ENCODE results near the gene WHRN. TPM values are rescaled to one million over a fixed set of nuclear protein-coding genes. Genes with fewer than 3 reads are reported as not detected.

The WHRN gene
- total RNA-seq, 4 donors from 2014 or later: 8.4 to 12.9 (median 11.0) TPM

GRCh38 chr9:114454652-114455051, 50.6 kb downstream of the WHRN start:
- H3K4me1 ChIP-seq: peaks cover 0 to 8% (median 0%) of the 10 kb centered on the region in 3 donors
- no peaks in the 10 kb centered on the region for H3K27me3 ChIP-seq
- WGBS, 2 donors (ENCODE audit: low coverage in 1 of 2): 0 to 17% methylated on average over 1 of the region's 1 CpG
- H3K36me3 ChIP-seq: no peaks in the 10 kb centered on the region
- no peak for ATAC-seq
- no peak overlapping the region for H3K27ac ChIP-seq
- no peaks in the 10 kb centered on the region for H3K9me3 ChIP-seq
- no peak overlapping the region for H3K4me3 ChIP-seq
- TF ChIP-seq CTCF (IDR thresholded peaks at IDR 0.05) (no peak), POLR2A (IDR thresholded peaks at IDR 0.05) (no peak), POLR2AphosphoS5 (IDR thresholded peaks at IDR 0.05) (no peak), EP300 (IDR thresholded peaks at IDR 0.05) (no peak)

DNA sequence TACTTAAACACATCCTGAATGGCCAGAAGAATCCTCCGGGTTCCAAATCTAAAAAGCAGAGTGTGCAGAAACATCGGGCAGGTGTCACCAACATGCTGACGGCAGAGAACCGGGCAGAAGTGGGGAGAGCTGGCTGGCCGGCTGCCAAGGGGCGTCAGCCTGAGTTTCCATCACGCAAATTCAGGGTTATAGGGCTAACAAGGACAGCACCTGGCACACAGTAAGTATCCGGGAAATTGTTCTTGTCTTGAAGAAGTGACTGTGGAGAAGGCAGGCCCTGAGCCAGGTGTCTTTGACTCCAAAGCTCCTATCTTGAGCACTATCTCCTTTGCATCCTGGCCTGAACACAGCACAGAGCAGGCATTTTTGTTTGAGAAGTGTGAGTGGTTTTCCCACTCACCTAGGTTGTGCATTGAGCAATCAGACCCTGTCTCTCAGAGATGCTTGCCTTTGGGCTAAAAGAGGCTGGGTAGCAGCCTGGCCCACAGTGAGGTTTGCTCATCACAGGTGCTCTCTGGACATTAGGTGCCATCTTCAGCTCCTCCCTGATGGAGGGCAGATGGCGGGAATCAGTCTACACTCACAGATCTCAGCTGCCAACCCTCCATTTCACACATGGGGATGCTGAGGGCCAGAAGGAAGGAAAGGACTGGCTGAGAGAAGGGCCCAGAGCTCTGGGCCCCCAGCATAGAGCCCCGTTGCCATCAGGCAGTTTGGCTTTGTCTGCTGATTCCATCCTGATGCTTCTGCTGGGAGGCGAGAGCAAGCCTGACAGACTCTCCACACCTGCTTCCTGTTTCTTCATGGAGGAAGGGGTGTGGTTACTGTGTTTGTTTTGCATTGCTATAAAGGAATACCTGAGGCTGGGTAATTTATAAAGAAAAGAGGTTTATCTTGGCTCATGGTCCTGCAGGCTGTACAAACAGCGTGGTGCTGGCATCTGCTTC, 52.8 kb downstream of the WHRN start:
- no peak for ATAC-seq
- WGBS, 2 donors (ENCODE audit: low coverage in 1 of 2): 33 to 44% methylated on average over 6 to 7 of the region's 12 CpGs
- H3K27me3 ChIP-seq: no peaks in the 10 kb centered on the region
- no peak overlapping the region for H3K27ac ChIP-seq
- peaks cover 0 to 8% (median 0%) of the 10 kb centered on the region in 3 donors for H3K4me1 ChIP-seq
- no peaks in the 10 kb centered on the region for H3K9me3 ChIP-seq
- no peaks in the 10 kb centered on the region for H3K36me3 ChIP-seq
- TF ChIP-seq CTCF (IDR thresholded peaks at IDR 0.05): no peak
- TF ChIP-seq POLR2AphosphoS5 (IDR thresholded peaks at IDR 0.05): no peak
- TF ChIP-seq POLR2A (IDR thresholded peaks at IDR 0.05): no peak
- TF ChIP-seq EP300 (IDR thresholded peaks at IDR 0.05): no peak
- H3K4me3 ChIP-seq: no peak overlapping the region

- Histone ChIP-seq H3K4me1 (peaks cover 0 to 8% (median 0%) of the 10 kb centered on the region in 3 donors), H3K27me3 (no peaks in the 10 kb centered on the region), H3K27ac (no peak overlapping the region), H3K4me3 (no peak overlapping the region), H3K36me3 (no peaks in the 10 kb centered on the region), H3K9me3 (no peaks in the 10 kb centered on the region)
- WGBS, 2 donors (ENCODE audit: low coverage in 1 of 2): 100% methylated on average over 1 of the region's 1 CpG
- no peak for ATAC-seq
- no peak for TF ChIP-seq CTCF (IDR thresholded peaks at IDR 0.05)
- TF ChIP-seq EP300 (IDR thresholded peaks at IDR 0.05): no peak
- TF ChIP-seq POLR2AphosphoS5 (IDR thresholded peaks at IDR 0.05): no peak
Measured at GRCh38 chr9:114451707-114452031, 53.6 kb downstream of the WHRN start.

GRCh38 chr9:114450833-114451706, 54.2 kb downstream of the WHRN start:
- H3K27me3 ChIP-seq: no peaks in the 10 kb centered on the region
- H3K36me3 ChIP-seq: no peaks in the 10 kb centered on the region
- ATAC-seq: no peak
- peaks cover 0 to 8% (median 0%) of the 10 kb centered on the region in 3 donors for H3K4me1 ChIP-seq
- no peaks in the 10 kb centered on the region for H3K9me3 ChIP-seq
- H3K4me3 ChIP-seq: no peak overlapping the region
- TF ChIP-seq POLR2AphosphoS5 (IDR thresholded peaks at IDR 0.05) (no peak), EP300 (IDR thresholded peaks at IDR 0.05) (no peak), CTCF (IDR thresholded peaks at IDR 0.05) (no peak), POLR2A (IDR thresholded peaks at IDR 0.05) (no peak)
- H3K27ac ChIP-seq: no peak overlapping the region
- 72 to 89% methylated on average over 6 of the region's 12 CpGs for WGBS, 2 donors (ENCODE audit: low coverage in 1 of 2)

All from gastroesophageal sphincter (tissue), 4 donors.